K562 (cell line): ENCODE results near the gene PRDM1. TPM values are rescaled to one million over a fixed set of nuclear protein-coding genes. Genes with fewer than 3 reads are reported as not detected.
A peak's percentile ranks its signal among the peaks of the same experiment; 100 is the strongest.

Source experiments
- ATAC-seq: fragments of 200-7000 bp; cut with Tn5 transposase; 3 replicates; pipeline ENCODE4 v1.9.1; 2020; ENCODE audit warnings: moderate library complexity
- BruUV-seq: library from RNA; stranded (reverse); fragments of 400-500 nt; replicated peaks from 2 replicates; lab custom pipeline; 2021; lab: Mats Ljungman, UMichigan
- CTCF ChIA-PET: fragments of 300-600 bp; formaldehyde crosslinking; extraction: SDS; loops from one replicate; lab custom pipeline; 2021; ENCODE audit warnings: low intra/inter-chr PET ratio; lab: Yijun Ruan, JAX
- POLR2A ChIA-PET: fragments of 300-600, 350-650 bp; sonication (Branson Sonifier 250); formaldehyde crosslinking; extraction: SDS; loops from one replicate; lab custom pipeline; 2021; ENCODE audit warnings: antibody characterized with exemption, inconsistent platforms; lab: Yijun Ruan, JAX
- DNase-seq, 4 experiments: peaks; one replicate each; pipeline versions ENCODE4 v3.0.0 to v3.0.0-alpha.2; 2011 to 2018; ENCODE audit warnings: low spot score in 3 of 4, mixed read lengths in 3 of 4; ENCODE audit errors: extremely low read depth in 1 of 4
- FAIRE-seq: peaks from 2 replicates; lab custom pipeline; 2011; peaks lifted over from hg19 to GRCh38; lab: Jason Lieb, UNC
- H2AFZ ChIP-seq: 2 replicates; pipeline ENCODE4 v1.6.0; 2011; ENCODE audit warnings: low read depth, low read length, control low read depth, inconsistent platforms
- H3K27ac ChIP-seq: fragments of 200-600 bp; 3 replicates; pipeline ENCODE4 v1.8.0; 2011; ENCODE audit warnings: low read depth, mild to moderate bottlenecking, control low read depth, inconsistent platforms, low read length, moderate library complexity, mixed read lengths; ENCODE audit errors: extremely low read depth
- H3K27me3 ChIP-seq, 2 experiments: fragments of 300-600 bp in 1 of 2; 2 replicates in 1 of 2; 3 replicates in 1 of 2; pipeline versions ENCODE4 v1.6.0 to v1.8.0; 2011; ENCODE audit warnings: inconsistent platforms in 2 of 2, low read length in 2 of 2, mild to moderate bottlenecking in 1 of 2, mixed read lengths in 1 of 2, moderate library complexity in 1 of 2; ENCODE audit not compliant: control insufficient read depth in 2 of 2, insufficient read depth in 2 of 2
- H3K36me3 ChIP-seq: fragments of 300-600 bp; 3 replicates; pipeline ENCODE4 v1.8.0; 2011; ENCODE audit warnings: mild to moderate bottlenecking, low read length, inconsistent platforms; ENCODE audit not compliant: control insufficient read depth, insufficient read depth
- H3K4me1 ChIP-seq, 2 experiments: fragments of 200-600 bp in 1 of 2; replicated peaks in 1 of 2; 2 replicates in 1 of 2; 3 replicates in 1 of 2; pipeline versions ENCODE4 v1.5.1 to v1.8.0; 2011; ENCODE audit warnings: inconsistent platforms in 2 of 2, low read length in 2 of 2, mild to moderate bottlenecking in 1 of 2, mixed read lengths in 1 of 2, moderate library complexity in 1 of 2; ENCODE audit not compliant: control insufficient read depth in 2 of 2, insufficient read depth in 2 of 2
- H3K4me2 ChIP-seq: 2 replicates; pipeline ENCODE4 v1.6.1; 2011; ENCODE audit warnings: low read length, control low read depth, inconsistent platforms, mixed read lengths; ENCODE audit not compliant: insufficient read depth
- H3K4me3 ChIP-seq: fragments of 200-600 bp; sonication (generic), shearing (Covaris generic); 2 replicates; pipeline ENCODE4 v1.5.1; 2016; ENCODE audit warnings: control low read depth, inconsistent platforms
- H3K79me2 ChIP-seq: fragments of 200-600 bp; 3 replicates; pipeline ENCODE4 v1.8.0; 2011; ENCODE audit warnings: low read length, inconsistent platforms; ENCODE audit not compliant: control insufficient read depth, insufficient read depth
- H3K9ac ChIP-seq, 2 experiments: 2 replicates each; pipeline versions ENCODE4 v1.6.0 to v1.6.1; 2011; ENCODE audit warnings: low read depth in 2 of 2, low read length in 2 of 2, control low read depth in 1 of 2, inconsistent platforms in 1 of 2, mild to moderate bottlenecking in 1 of 2, mixed read lengths in 1 of 2; ENCODE audit not compliant: insufficient read depth in 1 of 2
- H3K9me1 ChIP-seq: one replicate; pipeline ENCODE4 v1.6.0; 2011; ENCODE audit warnings: inconsistent platforms, mild to moderate bottlenecking, low read length, moderate library complexity; ENCODE audit not compliant: control insufficient read depth, insufficient read depth
- H3K9me3 ChIP-seq: replicated peaks from 2 replicates; pipeline ENCODE4 v1.5.1; 2011; ENCODE audit warnings: low read depth, low read length, inconsistent platforms; ENCODE audit not compliant: control insufficient read depth, insufficient read depth
- H4K20me1 ChIP-seq: replicated peaks from 2 replicates; pipeline ENCODE4 v1.6.1; 2011; ENCODE audit warnings: low read length, inconsistent platforms, mixed read lengths; ENCODE audit not compliant: control insufficient read depth, insufficient read depth
- BCOR ChIP-seq: fragments of 450-650 bp; IDR thresholded peaks from 2 replicates; pipeline ENCODE4 v1.6.1; 2016
- KDM1A ChIP-seq, 2 experiments: fragments of 450-650 bp; IDR thresholded peaks; 2 replicates each; pipeline ENCODE4 v1.6.1; 2016; ENCODE audit warnings: mild to moderate bottlenecking in 2 of 2
- MEF2D ChIP-seq: conservative IDR thresholded peaks from 2 replicates; pipeline ENCODE4 v1.6.1; 2016; ENCODE audit warnings: low read depth, missing genetic modification characterization, missing compliant biosample characterization
- PHB ChIP-seq: fragments of 250-450 bp; sonication (Bioruptor Pico); IDR thresholded peaks from 2 replicates; pipeline ENCODE4 v1.5.0; 2021
- RBM25 ChIP-seq: fragments of 200-400 bp; formaldehyde crosslinking; IDR thresholded peaks from 2 replicates; pipeline ENCODE4 v1.6.1; 2018; ENCODE audit warnings: low read length, low read depth, moderate library complexity; ENCODE audit not compliant: severe bottlenecking
- SMC3 ChIP-seq: conservative IDR thresholded peaks from 2 replicates; pipeline ENCODE4 v1.6.1; 2011; ENCODE audit warnings: low read depth, low read length, improper control_type of control experiment; ENCODE audit not compliant: insufficient read depth
- ZFP36 ChIP-seq: fragments of 150-350 bp; IDR thresholded peaks from 2 replicates; pipeline ENCODE4 v1.6.1; 2018; ENCODE audit warnings: low read length, low read depth; ENCODE audit not compliant: partially characterized antibody
- WGBS: fragments of 100-300 bp; shearing (Covaris generic); methylation state at CpG from one replicate; pipeline ENCODE4 v1.1.6; 2016; ENCODE audit warnings: low coverage, mixed read lengths; ENCODE audit not compliant: insufficient coverage; ENCODE audit errors: missing lambda C conversion rate; 5-methylcytosine and 5-hydroxymethylcytosine counted together
- in situ Hi-C: fragments of 300-500 bp; cut with MboI; formaldehyde crosslinking; loops from 4 replicates; pipeline ENCODE4 v1.15.0; 2018; ENCODE audit warnings: inconsistent platforms, mixed read lengths
- intact Hi-C: fragments of 100-400 bp; cut with micrococcal nuclease; formaldehyde crosslinking; loops from 2 replicates; pipeline ENCODE4 v1.14.2; 2022
- polyA plus RNA-seq, 8 experiments: library from polyadenylated mRNA; depleted of rRNA in 4 of 8; stranded (reverse) in 5 of 8; unstranded in 3 of 8; fragments of >200 nt; fragmentation: Nextera tagmentation in 2 of 8; fragmentation: Illumina TruSeq in 1 of 8; extraction: Ambion mirVana in 2 of 8; extraction: Trizol in 1 of 8; gene quantifications; 2 replicates each; pipeline versions ENCODE4 v1.2.1 to v1.2.3, GENCODE V29; 2011 to 2014; ENCODE audit warnings: inconsistent platforms in 1 of 8, missing spikeins in 1 of 8
- total RNA-seq, 7 experiments: library from RNA; depleted of rRNA in 6 of 7; stranded (reverse); fragments of >200 nt in 6 of 7; fragmentation: Illumina TruSeq in 2 of 7; extraction: Trizol in 2 of 7; gene quantifications; 2 replicates each; pipeline versions ENCODE4 v1.2.1 to v1.2.3, GENCODE V29; 2011 to 2021; ENCODE audit warnings: low replicate concordance in 1 of 7

PRDM1 gene
- total and polyA plus RNA-seq, 9 of the 15 experiments (the other 6 are each of a cell fraction or from before 2014, with no cell fraction given), result 0.09 to 0.89 (median 0.27) TPM

DNA sequence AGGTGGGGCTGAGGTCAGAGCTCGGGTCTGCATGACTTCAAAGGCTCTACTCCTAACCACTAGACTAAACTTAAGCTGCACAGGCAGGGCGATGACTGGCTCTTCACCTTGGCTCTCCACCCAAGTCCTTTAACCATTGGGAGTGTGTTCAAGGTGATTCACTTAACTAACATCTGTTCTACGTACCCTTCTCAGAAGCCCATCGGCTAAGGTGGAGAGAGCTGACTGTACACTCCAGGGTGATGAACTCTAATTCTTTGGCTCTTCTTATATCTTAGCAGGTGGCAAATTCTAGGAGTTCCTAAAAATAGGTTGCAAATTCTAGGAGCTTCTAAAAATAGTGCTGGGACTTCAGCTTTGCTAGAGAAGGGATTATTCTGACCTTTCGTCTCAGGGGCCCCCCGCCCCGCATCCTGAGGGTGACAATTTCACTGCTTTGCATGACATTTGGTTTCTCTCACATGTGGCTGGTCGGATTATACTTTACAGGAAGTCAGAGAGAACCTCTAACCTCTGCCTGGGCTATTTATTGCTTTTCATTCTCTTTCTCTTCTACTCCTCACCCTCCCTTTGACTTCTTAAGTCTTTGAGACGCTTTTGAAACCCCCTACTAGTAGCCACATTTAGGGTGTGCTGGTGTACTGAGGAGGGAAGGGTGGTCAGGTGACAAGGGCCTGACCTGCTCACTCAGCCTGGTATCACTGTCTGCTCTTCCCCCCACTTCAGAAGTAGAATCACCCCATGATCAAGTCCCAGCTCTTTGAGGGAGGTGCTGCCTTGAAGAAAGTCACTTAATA is 55.5 kb downstream of the PRDM1 start (continued):
- peak; percentile 59 for TF ChIP-seq MEF2D (tag)
- TF ChIP-seq SMC3, result no peak
- TF ChIP-seq, all 486 proteins: peak for 9

DNA sequence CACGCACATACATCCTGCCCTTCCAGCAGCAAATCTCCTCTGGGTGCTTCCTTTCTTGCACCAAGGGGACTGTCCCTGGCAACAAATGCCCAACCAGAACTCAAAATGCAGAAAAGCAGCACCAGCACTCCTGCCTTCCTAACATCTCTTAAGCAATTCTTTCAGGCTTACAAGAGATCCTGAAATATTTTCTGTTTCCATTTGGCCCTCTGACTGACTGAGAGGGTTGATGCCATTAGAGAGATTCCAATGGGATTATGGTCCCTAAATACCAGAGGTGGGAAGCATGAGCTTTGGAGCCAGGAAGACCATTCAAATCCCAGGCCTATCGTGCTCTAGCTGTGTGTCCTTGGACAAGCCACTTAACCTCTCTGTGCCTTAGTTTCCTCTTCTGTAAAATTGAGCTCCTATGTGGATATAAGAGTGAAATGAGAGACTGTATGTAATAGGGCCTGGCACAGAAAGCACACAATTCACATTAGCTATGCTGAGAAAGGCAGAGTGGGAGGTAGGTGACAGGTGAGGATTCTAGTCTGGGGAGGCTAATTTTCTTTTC is 56.8 kb downstream of the PRDM1 start:
- H3K9ac ChIP-seq, result no peak overlapping the region
- no peaks in the 10 kb centered on the region for H3K9me1 ChIP-seq
- no peak overlapping the region for H3K4me3 ChIP-seq
- peaks cover 11 to 27% of the 10 kb centered on the region in 2 experiments; a peak in 4 of 5 replicates for H3K4me1 ChIP-seq
- DNase-seq (no peak), ATAC-seq (no peak), FAIRE-seq (no peak)
- no peaks in the 10 kb centered on the region for H3K36me3 ChIP-seq
- in situ Hi-C loops, result no loop called here
- H3K79me2 ChIP-seq, result no peaks in the 10 kb centered on the region
- POLR2A ChIA-PET, result interaction anchor here (0.5 to 0.9 kb wide), 2 partner anchors 9 to 34 kb away, joined by 3 read pairs; no protein-coding TSS in a partner anchor
- intact Hi-C loops, result loop anchor here (5.0 kb wide), 1 partner anchor 79 kb away; no protein-coding TSS in a partner anchor
- WGBS, result 66% methylated on average over 2 of the region's 2 CpGs
- no peak overlapping the region for H3K27ac ChIP-seq
- H2AFZ ChIP-seq, result no peak overlapping the region
- no peaks in the 10 kb centered on the region for H3K9me3 ChIP-seq
- peak in 1 of 2 experiments; percentile 54; a peak in 2 of 4 replicates for TF ChIP-seq KDM1A (IDR thresholded peaks at IDR 0.05)
- peak; percentile 82 for TF ChIP-seq ZFP36
- peak; percentile 85 for TF ChIP-seq RBM25
- TF ChIP-seq BCOR, result peak; percentile 72
- no peak for TF ChIP-seq PHB (CRISPR knock-in tag)
- BruUV-seq, result no TSS peak
- CTCF ChIA-PET, result no interaction called here
- H3K4me2 ChIP-seq, result no peak overlapping the region
- 0 out of 2 replicates have a peak, but pooled peaks cover 3% of the 10 kb centered on the region for H4K20me1 ChIP-seq
- no peaks in the 10 kb centered on the region for H3K27me3 ChIP-seq
